ENCODE data around the gene CD44.
A peak's percentile ranks its signal among the peaks of the same experiment; 100 is the strongest.

Gene CD44

GRCh38 chr11:35270342-35270741 is 131.4 kb downstream of the CD44 start:
- DNase-seq: no peak

- DNase-seq: no peak
These were observed 132.1 kb downstream of the CD44 start for GRCh38 chr11:35271031-35271430.

- DNase-seq: peak; percentile 29 to 42
These were observed 133.5 kb downstream of the CD44 start for GRCh38 chr11:35272391-35272902.

- no peak for DNase-seq
These were observed 136.2 kb downstream of the CD44 start for GRCh38 chr11:35274909-35275785.

- no peak for DNase-seq
These were observed 136.8 kb downstream of the CD44 start for GRCh38 chr11:35275786-35276170.

- DNase-seq: no peak
These were observed 137.6 kb downstream of the CD44 start for GRCh38 chr11:35276396-35277145.

GRCh38 chr11:35277827-35278226 is 138.9 kb downstream of the CD44 start:
- DNase-seq: no peak

GRCh38 chr11:35280727-35281126 is 141.8 kb downstream of the CD44 start:
- DNase-seq: no peak

GRCh38 chr11:35281169-35281688 is 142.3 kb downstream of the CD44 start:
- no peak for DNase-seq
